GM18507 (cell line): ENCODE results near the gene CDH23.

Source experiments
- DNase-seq: peaks from one replicate; pipeline ENCODE4 v3.0.0; 2011; ENCODE audit warnings: low read depth; ENCODE audit not compliant: insufficient read length; ENCODE audit errors: extremely low spot score
- FAIRE-seq: peaks from 2 replicates; lab custom pipeline; 2011; peaks lifted over from hg19 to GRCh38; lab: Jason Lieb, UNC

CDH23 gene

GRCh38 chr10:71756311-71757191 is 359.8 kb downstream of the CDH23 start:
- no peak for DNase-seq
- FAIRE-seq, result no peak

- DNase-seq, result no peak
- FAIRE-seq, result no peak
Observed at GRCh38 chr10:71757399-71757922, 360.7 kb downstream of the CDH23 start.

GRCh38 chr10:71761105-71761511 is 364.4 kb downstream of the CDH23 start:
- FAIRE-seq, result no peak

GRCh38 chr10:71761541-71762113 is 364.9 kb downstream of the CDH23 start:
- FAIRE-seq (no peak), DNase-seq (no peak)

More at GRCh38 chr10:71761105-71761511, 364.4 kb downstream of the CDH23 start:
- no peak for DNase-seq

GRCh38 chr10:71762324-71762723 is 365.6 kb downstream of the CDH23 start:
- DNase-seq (no peak), FAIRE-seq (no peak)

- DNase-seq (no peak), FAIRE-seq (no peak)
Observed at GRCh38 chr10:71763352-71764127, 366.8 kb downstream of the CDH23 start.

- FAIRE-seq, result no peak
- no peak for DNase-seq
Observed at GRCh38 chr10:71765176-71765904, 368.6 kb downstream of the CDH23 start.

GRCh38 chr10:71765906-71766716 is 369.4 kb downstream of the CDH23 start:
- FAIRE-seq (no peak), DNase-seq (no peak)

GRCh38 chr10:71766717-71767419 is 370.1 kb downstream of the CDH23 start:
- DNase-seq (no peak), FAIRE-seq (peak; percentile 24)

- FAIRE-seq (no peak), DNase-seq (no peak)
Observed at GRCh38 chr10:71767420-71768035, 370.8 kb downstream of the CDH23 start.

- DNase-seq (no peak), FAIRE-seq (peak; percentile 52)
Observed at GRCh38 chr10:71769279-71769823, 372.6 kb downstream of the CDH23 start.

GRCh38 chr10:71770255-71770654 is 373.5 kb downstream of the CDH23 start:
- DNase-seq (no peak), FAIRE-seq (no peak)

- DNase-seq (no peak), FAIRE-seq (no peak)
Observed at GRCh38 chr10:71770789-71771188, 374.1 kb downstream of the CDH23 start.

- FAIRE-seq (no peak), DNase-seq (no peak)
Observed at GRCh38 chr10:71771204-71771603, 374.5 kb downstream of the CDH23 start.

GRCh38 chr10:71771821-71772617 is 375.3 kb downstream of the CDH23 start:
- DNase-seq, result no peak

GRCh38 chr10:71772832-71773220 is 376.1 kb downstream of the CDH23 start:
- no peak for DNase-seq
- FAIRE-seq, result no peak

More at GRCh38 chr10:71771821-71772617, 375.3 kb downstream of the CDH23 start:
- FAIRE-seq, result no peak
